Muscle layer of colon (tissue), 2 donors: Measurements from ENCODE around the gene AGO3.
"Not testable (repeated sequence)": the region's sequence is repeated elsewhere in the genome, so short reads cannot be mapped to it uniquely, and the experiment has no call there.

Source experiments
- H3K27ac ChIP-seq: one replicate; pipeline ENCODE4 v1.7.0; 2013; ENCODE audit warnings: low read depth, mild to moderate bottlenecking, low read length, moderate library complexity
- H3K27me3 ChIP-seq, 2 donors: one replicate each; pipeline ENCODE4 v1.7.0; 2013; ENCODE audit warnings: low read length in 2 of 2, mild to moderate bottlenecking in 2 of 2; ENCODE audit not compliant: insufficient read depth in 2 of 2, control insufficient read depth in 1 of 2
- H3K36me3 ChIP-seq: one replicate; pipeline ENCODE4 v1.7.0; 2013; ENCODE audit warnings: mild to moderate bottlenecking, low read length; ENCODE audit not compliant: insufficient read depth
- H3K4me1 ChIP-seq: one replicate; pipeline ENCODE4 v1.7.0; 2013; ENCODE audit warnings: mild to moderate bottlenecking, low read length; ENCODE audit not compliant: insufficient read depth
- H3K4me3 ChIP-seq, 2 donors: one replicate each; pipeline ENCODE4 v1.7.0; 2013; ENCODE audit warnings: low read length in 2 of 2, low read depth in 1 of 2, mild to moderate bottlenecking in 1 of 2, moderate library complexity in 1 of 2
- H3K9ac ChIP-seq: one replicate; pipeline ENCODE4 v1.7.0; 2013; ENCODE audit warnings: low read length
- H3K9me3 ChIP-seq: one replicate; pipeline ENCODE4 v1.7.0; 2013; ENCODE audit warnings: mild to moderate bottlenecking, low read length
- donor health status: abdominal sarcoma.
- donor health status: Adenocarcinoma of cecum.

The AGO3 gene

DNA sequence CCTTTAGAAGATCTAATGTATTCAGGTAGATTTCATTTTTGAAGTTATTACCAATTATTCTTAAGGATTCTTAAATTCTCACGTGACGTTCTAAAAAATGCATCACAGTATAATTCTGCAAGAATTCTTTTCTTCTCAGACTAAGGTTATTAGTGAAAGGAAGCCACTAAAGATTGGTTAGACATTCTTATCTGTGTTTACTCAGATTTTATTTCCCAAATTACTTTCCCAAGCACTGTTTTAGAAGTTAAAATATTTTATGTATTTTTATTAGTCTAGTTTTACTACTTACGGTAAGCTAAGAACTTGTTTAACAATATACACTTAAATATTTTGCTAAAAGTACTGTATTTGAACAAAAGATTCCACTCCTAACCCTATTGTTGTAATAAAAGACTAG lies 28.4 kb downstream of the AGO3 start:
- no peak overlapping the region for H3K9ac ChIP-seq
- H3K36me3 ChIP-seq: no peaks in the 10 kb centered on the region
- H3K4me1 ChIP-seq: no peaks in the 10 kb centered on the region
- H3K4me3 ChIP-seq: no peak overlapping the region
- H3K9me3 ChIP-seq: no peaks in the 10 kb centered on the region
- no peaks in the 10 kb centered on the region for H3K27me3 ChIP-seq
- H3K27ac ChIP-seq: no peak overlapping the region

DNA sequence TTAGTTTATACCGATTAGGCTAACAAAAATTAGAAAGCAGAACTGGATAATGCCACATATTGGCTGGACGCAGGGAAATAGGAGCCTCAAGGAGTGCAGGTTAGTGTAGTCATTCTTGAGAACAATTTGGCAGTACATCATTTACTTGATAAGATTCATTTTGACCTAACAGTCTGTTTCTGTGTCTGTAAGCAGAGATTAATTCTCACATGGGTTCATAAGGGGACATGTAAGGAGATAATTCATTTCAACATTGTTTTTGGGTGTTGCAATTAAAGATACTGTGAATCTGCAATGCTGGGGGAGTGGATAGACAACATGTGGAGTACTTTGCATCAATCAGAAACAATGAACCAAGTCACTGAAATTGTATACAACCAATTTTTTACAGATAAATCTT lies 32.0 kb downstream of the AGO3 start:
- Histone ChIP-seq H3K27me3 (no peaks in the 10 kb centered on the region), H3K9ac (no peak overlapping the region), H3K9me3 (no peaks in the 10 kb centered on the region), H3K36me3 (no peaks in the 10 kb centered on the region), H3K4me1 (no peaks in the 10 kb centered on the region), H3K27ac (no peak overlapping the region), H3K4me3 (no peak overlapping the region)

DNA sequence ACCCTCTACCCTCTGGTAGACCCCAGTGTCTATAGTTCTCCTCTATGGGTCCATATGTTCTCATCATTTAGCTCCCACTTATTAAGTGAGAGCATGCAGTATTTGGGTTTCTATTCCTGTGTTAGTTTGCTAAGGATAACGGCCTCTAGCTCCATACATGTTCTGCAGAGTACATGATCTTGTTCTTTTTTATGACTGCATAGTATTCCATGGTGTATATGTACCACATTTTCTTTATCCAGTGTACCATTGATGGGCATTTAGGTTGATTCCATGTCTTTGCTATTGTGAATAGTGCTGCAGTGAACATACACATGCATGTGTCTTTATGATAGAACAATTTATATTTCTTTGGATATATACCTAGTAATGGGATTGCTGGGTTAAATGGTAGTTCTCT lies 33.4 kb downstream of the AGO3 start:
- not testable (repeated sequence) for H3K4me1 ChIP-seq, H3K36me3 ChIP-seq, H3K9ac ChIP-seq, H3K9me3 ChIP-seq, H3K27ac ChIP-seq, H3K4me3 ChIP-seq, H3K27me3 ChIP-seq

DNA sequence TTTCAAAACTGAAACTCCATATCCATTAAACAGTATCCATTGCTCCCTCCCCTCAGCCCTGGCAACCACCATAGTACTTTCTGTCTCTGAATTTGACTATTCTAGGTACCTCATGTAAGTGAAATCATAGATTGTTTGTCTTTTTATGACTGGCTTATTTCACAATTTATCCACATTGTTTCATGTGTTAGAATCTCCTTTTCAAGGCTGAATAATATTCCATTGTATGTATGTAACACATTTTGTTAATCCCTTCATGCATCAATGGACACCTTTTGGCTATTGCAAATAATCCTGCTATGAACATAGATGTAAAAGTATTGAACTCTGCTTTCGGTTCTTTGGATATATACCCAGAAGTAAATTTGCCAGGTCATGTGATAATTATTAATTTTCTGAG lies 37.5 kb downstream of the AGO3 start:
- H3K36me3 ChIP-seq: no peaks in the 10 kb centered on the region
- H3K27ac ChIP-seq: no peak overlapping the region
- no peaks in the 10 kb centered on the region for H3K9me3 ChIP-seq
- no peaks in the 10 kb centered on the region for H3K4me1 ChIP-seq
- no peak overlapping the region for H3K9ac ChIP-seq
- H3K27me3 ChIP-seq: no peaks in the 10 kb centered on the region
- H3K4me3 ChIP-seq: no peak overlapping the region

DNA sequence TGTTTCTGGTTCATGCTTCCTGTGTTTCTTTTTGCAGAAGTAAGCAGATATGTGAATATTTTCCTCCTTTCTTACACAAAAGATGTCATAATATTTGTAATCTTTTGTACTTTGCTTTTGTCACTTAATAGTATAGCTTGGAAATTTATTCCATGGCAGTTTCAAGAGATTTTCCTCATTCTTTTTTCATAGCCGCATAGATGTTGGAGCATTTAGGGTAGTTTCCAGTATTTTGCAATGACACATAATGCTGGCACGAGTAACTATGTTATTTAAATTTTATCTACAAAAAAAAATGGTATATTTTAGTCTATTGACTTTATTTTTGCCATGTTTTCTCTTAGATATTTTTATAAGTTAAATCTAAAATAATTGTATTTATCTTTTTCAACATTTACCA lies 40.7 kb downstream of the AGO3 start:
- Histone ChIP-seq H3K4me3 (no peak overlapping the region), H3K27ac (no peak overlapping the region), H3K9me3 (no peaks in the 10 kb centered on the region), H3K27me3 (no peaks in the 10 kb centered on the region), H3K36me3 (peaks cover 10% of the 10 kb centered on the region), H3K4me1 (no peaks in the 10 kb centered on the region), H3K9ac (no peak overlapping the region)

DNA sequence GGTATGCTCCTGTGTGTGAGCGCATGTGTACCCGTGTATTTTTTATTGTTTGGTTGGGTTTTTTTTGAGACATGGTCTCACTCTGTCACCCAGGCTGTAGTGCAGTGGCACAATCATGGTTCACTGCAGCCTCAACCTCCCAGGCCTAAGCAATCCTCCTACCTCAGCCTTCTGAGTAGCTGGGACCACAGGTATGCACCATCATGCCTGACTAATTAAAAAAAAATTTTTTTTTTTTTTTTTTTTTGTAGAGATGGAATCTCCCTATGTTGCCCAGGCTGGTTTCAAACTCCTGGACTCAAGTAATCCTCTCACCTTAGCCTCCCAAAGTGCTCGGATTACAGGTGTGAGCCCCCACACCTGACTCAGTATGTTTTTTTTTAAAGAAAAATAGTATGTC lies 41.7 kb downstream of the AGO3 start:
- H3K27me3 ChIP-seq, H3K4me1 ChIP-seq, H3K4me3 ChIP-seq, H3K9me3 ChIP-seq, H3K9ac ChIP-seq, H3K27ac ChIP-seq: not testable (repeated sequence)
- H3K36me3 ChIP-seq: peaks cover 10% of the 10 kb centered on the region

DNA sequence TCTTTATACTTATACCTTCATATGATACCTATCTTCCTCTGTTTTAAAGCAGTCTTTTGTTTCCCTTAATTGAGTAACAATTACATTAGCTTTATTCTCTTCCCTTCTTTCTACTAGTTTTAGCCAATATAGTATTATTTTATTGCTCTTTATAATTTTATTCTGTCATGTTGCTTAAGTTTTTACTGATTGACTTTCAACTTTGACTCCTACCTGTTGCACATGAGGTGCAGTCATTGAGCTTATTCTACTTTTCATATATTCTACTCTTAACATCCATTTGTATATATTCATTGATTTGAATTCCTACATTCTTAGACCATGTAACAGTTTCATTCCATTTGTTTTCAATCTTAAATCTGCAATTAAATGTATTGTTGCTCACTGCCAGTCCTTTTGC lies 49.2 kb downstream of the AGO3 start:
- Histone ChIP-seq H3K27ac (no peak overlapping the region), H3K9me3 (no peaks in the 10 kb centered on the region)

DNA sequence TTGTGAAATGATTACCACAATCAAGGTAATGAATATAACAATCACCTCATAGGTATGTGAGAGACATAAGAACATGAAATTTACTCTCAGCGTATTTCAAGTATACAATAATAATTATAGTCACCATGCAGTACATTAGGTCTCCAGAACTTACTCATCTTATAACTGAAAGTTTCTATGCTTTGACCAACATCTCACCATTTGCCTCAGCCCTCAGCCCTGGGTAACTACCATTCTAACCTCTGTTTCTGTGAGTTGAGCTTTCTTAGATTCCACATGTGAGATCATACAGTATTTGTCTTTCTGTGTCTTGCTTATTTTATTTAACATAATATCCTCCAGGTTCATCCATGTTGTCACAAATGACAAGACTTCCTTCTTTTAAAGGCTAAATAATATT lies 57.3 kb downstream of the AGO3 start:
- no peak overlapping the region for H3K4me3 ChIP-seq
- H3K9ac ChIP-seq: no peak overlapping the region
- no peak overlapping the region for H3K27ac ChIP-seq
- no peaks in the 10 kb centered on the region for H3K27me3 ChIP-seq
- peaks cover 5% of the 10 kb centered on the region for H3K36me3 ChIP-seq
- H3K4me1 ChIP-seq: no peaks in the 10 kb centered on the region
- no peaks in the 10 kb centered on the region for H3K9me3 ChIP-seq

More for the DNA sequence above, 49.2 kb downstream of the AGO3 start:
- Histone ChIP-seq H3K4me1 (no peaks in the 10 kb centered on the region), H3K36me3 (peaks cover 5% of the 10 kb centered on the region), H3K9ac (no peak overlapping the region), H3K27me3 (no peaks in the 10 kb centered on the region), H3K4me3 (no peak overlapping the region)

DNA sequence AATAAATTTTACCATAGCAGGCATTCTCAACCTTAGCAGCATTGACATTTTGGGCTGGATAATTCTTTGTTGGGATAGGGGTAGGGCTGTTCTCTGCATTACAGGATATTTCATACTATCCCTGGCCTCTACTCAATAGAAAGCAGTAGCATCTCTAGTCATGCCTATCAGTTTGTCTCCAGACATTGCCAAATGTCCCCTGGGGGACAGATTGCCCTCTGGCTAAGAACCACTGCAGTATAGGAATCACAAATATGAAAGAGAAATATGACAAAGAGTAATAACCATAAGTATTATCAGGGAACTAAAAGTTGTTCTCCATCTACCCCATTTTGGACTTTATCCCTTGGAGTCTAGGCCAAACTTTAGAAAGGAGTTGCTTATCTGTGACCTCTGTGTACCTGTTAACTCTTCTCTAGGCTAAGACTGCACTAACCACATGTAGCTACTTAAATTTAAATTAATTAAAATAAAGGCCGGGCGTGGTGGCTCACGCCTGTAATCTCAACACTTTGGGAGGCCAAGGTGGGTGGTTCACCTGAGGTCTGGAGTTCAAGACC lies 76.1 kb downstream of the AGO3 start:
- H3K4me3 ChIP-seq: no peak overlapping the region
- H3K27me3 ChIP-seq: no peaks in the 10 kb centered on the region
- H3K9me3 ChIP-seq: no peaks in the 10 kb centered on the region
- H3K36me3 ChIP-seq: peaks cover 6% of the 10 kb centered on the region
- H3K9ac ChIP-seq: no peak overlapping the region
- H3K4me1 ChIP-seq: peaks cover 13% of the 10 kb centered on the region
- H3K27ac ChIP-seq: no peak overlapping the region

DNA sequence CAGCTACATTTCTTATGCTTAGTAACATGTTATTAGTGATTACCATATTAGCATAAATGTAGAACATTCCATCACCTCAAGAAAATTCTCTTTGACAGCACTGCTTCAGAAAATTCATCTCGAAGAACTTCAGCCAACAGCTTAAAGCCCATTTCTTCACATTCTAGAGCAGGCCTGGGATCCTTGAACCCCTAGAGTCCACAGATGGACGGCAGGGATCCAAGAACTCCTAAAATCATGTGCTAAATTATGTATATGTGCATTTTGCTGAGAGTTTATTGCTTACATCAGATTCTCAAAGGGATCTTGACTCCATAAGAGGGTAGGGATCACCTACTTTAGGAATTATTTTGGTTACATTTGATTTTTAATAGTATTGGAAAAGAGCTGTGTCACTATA lies 76.8 kb downstream of the AGO3 start:
- Histone ChIP-seq H3K4me3 (no peak overlapping the region), H3K9me3 (no peaks in the 10 kb centered on the region), H3K27me3 (no peaks in the 10 kb centered on the region), H3K4me1 (peaks cover 13% of the 10 kb centered on the region), H3K27ac (no peak overlapping the region), H3K36me3 (peaks cover 6% of the 10 kb centered on the region), H3K9ac (no peak overlapping the region)

DNA sequence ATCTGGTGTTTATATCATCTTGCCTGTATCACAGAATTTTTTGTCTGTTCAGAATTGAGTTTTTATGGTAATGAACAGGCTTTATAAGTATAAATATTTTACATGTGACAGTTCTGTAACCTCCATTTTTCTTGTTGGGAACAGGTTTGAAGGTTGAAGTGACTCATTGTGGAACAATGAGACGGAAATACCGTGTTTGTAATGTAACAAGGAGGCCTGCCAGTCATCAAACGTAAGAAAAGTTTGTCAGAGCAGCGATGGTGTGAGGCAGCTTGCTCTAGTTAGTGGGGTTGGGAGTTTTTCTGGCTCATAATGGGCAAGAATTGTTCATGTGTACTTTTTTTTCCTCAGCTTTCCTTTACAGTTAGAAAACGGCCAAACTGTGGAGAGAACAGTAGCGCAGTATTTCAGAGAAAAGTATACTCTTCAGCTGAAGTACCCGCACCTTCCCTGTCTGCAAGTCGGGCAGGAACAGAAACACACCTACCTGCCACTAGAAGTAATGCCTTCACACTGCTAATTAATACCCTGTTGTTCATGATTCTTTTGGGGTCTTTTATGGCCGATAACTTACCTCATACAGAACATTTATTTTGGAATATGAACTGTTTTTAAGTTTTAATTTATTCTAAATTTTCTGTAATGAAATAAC lies 77.8 kb downstream of the AGO3 start:
- H3K9me3 ChIP-seq: no peaks in the 10 kb centered on the region
- peaks cover 13% of the 10 kb centered on the region for H3K4me1 ChIP-seq
- H3K27me3 ChIP-seq: no peaks in the 10 kb centered on the region
- H3K9ac ChIP-seq: no peak overlapping the region
- H3K36me3 ChIP-seq: peaks cover 13% of the 10 kb centered on the region
- no peak overlapping the region for H3K4me3 ChIP-seq
- no peak overlapping the region for H3K27ac ChIP-seq

DNA sequence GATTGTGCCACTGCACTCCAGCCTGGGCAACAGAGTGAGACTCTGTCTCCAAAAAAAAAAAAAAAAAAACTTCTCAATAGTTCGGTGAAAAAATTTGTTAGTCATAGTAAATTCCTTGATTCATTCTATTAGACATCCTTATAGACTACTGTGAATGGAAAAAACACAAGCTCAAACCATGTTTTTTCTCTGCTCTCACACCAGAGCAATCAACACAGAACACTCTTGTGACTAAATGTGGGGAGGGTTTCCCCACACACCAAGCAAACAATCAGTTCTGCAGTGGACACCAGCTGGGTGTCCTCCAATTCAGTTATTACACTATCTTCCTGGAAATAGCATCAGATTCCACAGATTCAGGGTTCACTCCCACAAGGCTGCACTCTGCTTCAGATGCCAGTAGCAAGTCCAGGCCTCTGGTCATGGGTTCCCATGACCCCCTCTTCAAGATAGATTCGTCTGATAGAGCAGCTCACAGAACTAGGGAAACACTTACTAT lies 83.9 kb downstream of the AGO3 start:
- no peaks in the 10 kb centered on the region for H3K4me1 ChIP-seq
- no peak overlapping the region for H3K9ac ChIP-seq
- H3K27ac ChIP-seq: no peak overlapping the region
- H3K9me3 ChIP-seq: no peaks in the 10 kb centered on the region
- H3K27me3 ChIP-seq: no peaks in the 10 kb centered on the region
- peaks cover 45% of the 10 kb centered on the region for H3K36me3 ChIP-seq
- H3K4me3 ChIP-seq: no peak overlapping the region
